GM21576 (cell line): Measurements from ENCODE around the gene CHRNA9.

Source experiments
- ATAC-seq: cut with Tn5 transposase; IDR thresholded peaks from one replicate; pipeline ENCODE4 v1.9.1; 2021; ENCODE audit warnings: mild to moderate bottlenecking, moderate library complexity; ENCODE audit not compliant: unreplicated experiment

CHRNA9 gene

GRCh38 chr4:40333921-40334352, 1.2 kb upstream of the CHRNA9 start:
- no peak for ATAC-seq

GRCh38 chr4:40335525-40335894, 377 bp downstream of the CHRNA9 start:
- no peak for ATAC-seq

DNA sequence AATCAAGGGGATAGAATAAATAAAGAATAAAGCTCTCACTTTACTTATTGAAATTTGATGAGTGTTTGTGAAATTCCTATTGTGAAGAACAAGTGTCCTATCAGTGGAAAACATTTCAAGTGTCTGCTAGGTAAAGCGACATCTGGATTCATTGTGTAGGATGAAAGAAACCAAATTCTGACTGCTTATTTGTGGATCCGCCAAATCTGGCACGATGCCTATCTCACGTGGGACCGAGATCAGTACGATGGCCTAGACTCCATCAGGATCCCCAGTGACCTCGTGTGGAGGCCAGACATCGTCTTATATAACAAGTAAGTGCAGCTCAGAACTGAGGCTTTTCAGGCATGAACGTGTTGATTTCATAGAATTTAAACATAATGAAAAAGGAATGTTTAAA, 1.9 kb downstream of the CHRNA9 start:
- ATAC-seq, result no peak

DNA sequence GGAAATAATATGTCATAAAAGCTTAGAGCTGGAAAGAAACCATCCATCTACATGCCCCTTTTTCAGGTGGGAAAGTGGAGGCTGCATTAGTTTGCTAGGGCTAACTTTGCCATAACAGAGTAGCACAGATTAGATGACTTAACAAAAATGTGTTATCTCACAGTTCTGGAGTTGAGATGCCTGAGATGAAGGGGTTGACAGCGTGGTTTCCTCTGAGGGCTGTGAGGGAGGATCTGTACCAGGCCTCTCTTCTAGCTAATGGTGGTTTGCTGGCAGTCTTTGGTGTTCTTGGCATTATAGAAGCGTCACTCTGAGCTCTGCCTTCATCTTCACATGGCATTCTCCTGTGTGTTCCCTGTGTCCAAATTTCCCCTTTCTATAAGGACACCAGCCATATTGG, 2.4 kb downstream of the CHRNA9 start:
- ATAC-seq, result no peak

DNA sequence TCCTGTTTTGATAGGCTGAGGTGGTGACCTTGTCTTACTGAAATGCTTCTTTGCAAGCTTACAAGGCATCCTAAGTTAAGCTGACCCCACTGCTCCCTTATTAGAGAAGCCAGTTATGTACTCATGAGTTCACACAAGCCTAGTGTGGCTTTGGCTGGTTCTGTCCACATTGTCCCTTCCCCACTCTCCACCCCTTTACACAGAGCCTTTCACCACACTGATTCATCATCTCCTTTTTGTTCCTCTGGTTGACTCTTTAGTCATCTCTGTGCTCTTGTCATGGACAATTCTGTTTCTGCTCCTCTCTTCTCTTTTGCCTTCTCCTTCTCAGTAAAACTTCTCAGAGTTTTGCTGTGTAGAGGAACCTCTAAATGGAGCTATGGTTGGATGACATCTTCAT, 4.9 kb downstream of the CHRNA9 start:
- no peak for ATAC-seq

DNA sequence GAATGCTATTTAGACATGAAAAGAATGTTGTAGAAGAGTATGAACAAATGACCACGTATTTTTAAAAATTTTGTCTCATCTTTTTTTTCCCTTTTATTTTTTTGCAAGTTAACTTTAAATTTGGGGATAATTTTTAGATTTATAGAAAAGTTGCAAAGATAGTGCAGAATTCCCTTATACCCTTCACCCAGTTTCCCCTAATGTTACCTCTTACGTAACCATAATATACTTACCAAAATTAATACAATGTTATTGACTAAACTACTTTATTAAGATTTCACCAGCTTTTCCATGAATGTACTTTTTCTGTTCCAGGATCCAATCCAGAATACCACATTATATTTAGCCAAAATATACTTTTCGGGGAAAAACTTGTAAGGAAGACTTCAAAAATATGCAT, 12.3 kb downstream of the CHRNA9 start:
- ATAC-seq, result no peak

GRCh38 chr4:40348000-40348399, 12.9 kb downstream of the CHRNA9 start:
- no peak for ATAC-seq

- ATAC-seq, result no peak
Observed at GRCh38 chr4:40349561-40350198, 14.5 kb downstream of the CHRNA9 start.

DNA sequence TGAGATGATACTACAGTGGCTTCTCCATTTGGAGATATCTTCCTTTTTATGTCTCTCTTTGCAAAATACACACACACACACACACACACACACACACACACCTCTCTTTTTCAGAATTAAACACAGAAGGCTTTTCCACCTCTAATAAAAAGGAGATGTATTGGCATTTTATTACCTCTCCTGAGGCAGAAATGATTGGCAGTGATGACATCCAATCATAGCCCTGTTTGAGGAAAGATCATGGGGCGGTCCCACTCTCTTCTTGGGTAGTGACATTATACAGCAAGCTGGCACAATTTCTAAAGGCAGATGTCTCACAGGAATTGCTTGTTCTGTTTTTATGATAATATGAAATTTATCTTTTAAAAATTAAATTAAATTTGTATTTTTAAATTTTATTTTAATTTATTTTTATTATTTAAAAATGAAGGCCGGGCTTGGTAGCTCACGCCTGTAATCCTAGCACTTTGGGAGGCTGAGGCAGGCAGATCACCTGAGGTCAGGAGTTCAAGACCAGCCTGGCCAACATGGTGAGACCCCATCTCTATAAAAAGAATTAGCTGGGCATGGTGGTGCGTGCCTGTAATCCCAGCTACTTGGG, 15.6 kb downstream of the CHRNA9 start:
- ATAC-seq, result no peak

- ATAC-seq, result no peak
Observed at GRCh38 chr4:40354158-40354557, 19.0 kb downstream of the CHRNA9 start.

- no peak for ATAC-seq
Observed at GRCh38 chr4:40355131-40355530, 20.0 kb downstream of the CHRNA9 start.

DNA sequence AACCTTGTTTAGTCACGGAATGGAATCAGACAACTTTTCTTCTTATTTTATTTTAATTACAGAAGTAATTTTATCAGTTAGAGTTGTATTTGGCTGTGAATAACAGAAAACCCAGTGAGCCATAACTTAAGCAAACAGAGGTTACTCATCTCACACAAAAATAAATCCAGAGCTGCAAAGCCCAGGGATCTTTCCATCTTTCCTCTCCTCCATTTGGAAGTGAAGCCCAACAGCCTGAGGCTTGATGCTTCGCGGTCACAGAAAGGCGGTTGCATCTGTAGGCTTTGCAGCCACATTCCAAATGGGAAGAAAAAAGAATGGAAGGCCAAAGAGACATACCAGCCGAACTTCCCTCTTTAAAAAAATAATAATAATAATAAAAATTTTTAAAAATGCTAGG, 22.6 kb downstream of the CHRNA9 start:
- ATAC-seq, result no peak

- ATAC-seq, result no peak
Observed at GRCh38 chr4:40361338-40361737, 26.2 kb downstream of the CHRNA9 start.

- ATAC-seq, result no peak
Observed at GRCh38 chr4:40363382-40363920, 28.3 kb downstream of the CHRNA9 start.

DNA sequence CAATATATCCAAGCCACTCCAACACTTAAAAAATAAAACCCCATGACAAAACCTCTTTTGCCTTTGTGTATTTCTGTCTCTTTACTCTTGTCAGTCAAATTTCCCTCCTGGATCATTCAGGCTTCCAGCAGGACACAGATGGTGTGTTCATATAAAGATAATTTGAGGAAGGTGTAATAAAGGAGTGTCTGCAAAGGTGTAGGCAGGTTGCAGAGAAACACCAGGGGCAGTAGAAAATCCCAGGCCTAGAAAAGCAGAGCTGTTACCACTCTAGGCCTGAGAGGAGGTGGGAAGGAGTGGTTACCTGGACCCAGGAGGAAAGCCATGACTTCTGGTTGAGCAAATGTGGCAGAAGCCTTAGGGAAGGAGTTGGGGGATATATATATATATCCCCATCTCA, 28.8 kb downstream of the CHRNA9 start:
- no peak for ATAC-seq

DNA sequence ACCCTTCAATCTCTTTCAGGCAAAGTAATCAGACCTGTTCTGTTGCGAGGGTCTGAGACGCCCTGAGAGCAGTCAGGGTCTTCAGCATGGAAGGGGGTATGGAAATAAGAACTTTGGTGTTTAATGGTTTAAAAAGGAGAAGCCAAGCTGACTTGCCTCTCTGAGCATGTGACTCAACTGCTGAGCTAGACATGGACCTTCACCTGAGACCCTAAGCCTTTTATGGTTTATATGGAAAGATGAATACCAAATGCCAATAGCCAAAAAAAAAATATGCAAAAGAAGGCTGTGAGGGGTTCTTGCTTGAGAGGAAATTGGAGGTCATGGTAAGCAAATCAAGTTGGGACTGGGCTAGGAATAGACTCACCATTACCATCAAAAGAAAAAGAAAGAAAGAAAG, 30.6 kb downstream of the CHRNA9 start:
- ATAC-seq, result no peak

DNA sequence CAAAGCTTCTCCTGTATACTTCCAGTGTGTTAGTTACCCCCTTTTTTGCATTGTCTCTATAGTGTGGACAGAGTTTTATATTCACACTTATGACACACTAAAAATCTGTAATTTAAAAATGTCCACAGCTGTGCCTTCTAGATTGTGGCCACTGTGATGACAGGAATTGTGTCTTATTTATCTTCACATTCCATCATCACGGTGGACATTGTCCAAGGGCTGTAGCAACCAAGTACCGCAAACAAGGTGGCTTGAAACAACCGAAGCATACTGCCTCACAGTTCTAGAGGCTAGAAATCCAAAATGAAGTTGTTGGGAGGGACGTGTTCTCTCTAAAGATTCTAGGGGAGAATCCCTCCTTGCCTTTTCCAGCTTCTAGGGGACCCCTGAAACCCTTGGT, 32.3 kb downstream of the CHRNA9 start:
- no peak for ATAC-seq

GRCh38 chr4:40369437-40370274, 34.5 kb downstream of the CHRNA9 start:
- no peak for ATAC-seq

DNA sequence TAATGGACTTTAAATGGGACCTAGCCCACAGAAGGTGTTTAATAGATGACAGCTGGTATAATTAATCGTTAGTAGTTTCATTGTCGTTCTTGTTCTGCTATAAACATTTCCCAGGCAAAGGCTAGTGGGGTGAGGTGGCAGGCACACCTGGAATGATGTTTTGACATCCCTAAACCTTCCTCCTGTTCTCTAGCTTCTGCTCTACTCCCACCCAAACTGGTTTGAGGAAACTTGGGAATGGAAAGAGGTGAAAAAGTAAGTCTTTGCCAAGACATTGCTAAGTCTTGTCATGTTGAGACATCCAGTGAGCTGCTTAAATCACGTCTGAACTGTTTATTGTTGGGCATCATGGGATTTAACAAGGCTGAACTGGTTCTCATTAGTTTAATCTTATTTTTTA, 37.5 kb downstream of the CHRNA9 start:
- ATAC-seq, result no peak

GRCh38 chr4:40373636-40374035, 38.5 kb downstream of the CHRNA9 start:
- no peak for ATAC-seq

- ATAC-seq, result no peak
Observed at GRCh38 chr4:40375095-40375494, 40.0 kb downstream of the CHRNA9 start.

- no peak for ATAC-seq
Observed at GRCh38 chr4:40375620-40376019, 40.5 kb downstream of the CHRNA9 start.
